SK-N-SH (cell line): Measurements from ENCODE around the gene SHISA2.

ENCODE experiments used
- NFIC ChIP-seq: IDR thresholded peaks from 2 replicates; pipeline ENCODE4 v1.4.0; 2012; ENCODE audit warnings: borderline replicate concordance
- TF ChIP-seq, protein P1 (sequence below): fragments of 200-600 bp; sonication (generic); IDR thresholded peaks from 2 replicates; pipeline ENCODE4 v1.6.1; 2017; ENCODE audit warnings: antibody characterized with exemption, mild to moderate bottlenecking, moderate library complexity
- TF ChIP-seq, protein P2 (sequence below): IDR thresholded peaks from 2 replicates; pipeline ENCODE4 v1.6.1; 2012; ENCODE audit warnings: mild to moderate bottlenecking, low read depth, low read length, moderate library complexity
- TF ChIP-seq, protein P3 (sequence below): fragments of 150-350 bp; IDR thresholded peaks from 2 replicates; pipeline ENCODE4 v1.6.1; 2016; ENCODE audit warnings: mild to moderate bottlenecking, low read depth, low read length

DNA sequence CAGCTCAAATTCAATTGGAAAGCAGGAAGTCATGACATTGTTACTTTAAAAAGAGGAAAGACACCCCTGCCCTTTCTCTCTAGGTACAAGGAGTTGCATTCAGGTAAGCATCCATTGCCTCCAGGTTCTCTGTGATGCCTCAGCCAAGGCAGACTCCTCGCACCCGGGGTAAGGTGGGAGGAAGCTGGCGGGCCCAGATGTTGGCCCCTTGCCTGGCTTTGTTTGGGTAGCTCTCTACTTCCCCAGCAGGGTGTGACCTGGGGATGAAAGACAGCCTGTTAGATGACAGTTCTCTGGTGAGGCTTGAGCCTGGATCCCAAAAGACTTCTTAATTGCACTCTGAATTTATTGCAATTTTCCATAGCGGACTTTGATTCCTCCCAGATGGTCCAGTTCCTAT, 25.6 kb downstream of the SHISA2 start:
- TF ChIP-seq, protein P1, sequence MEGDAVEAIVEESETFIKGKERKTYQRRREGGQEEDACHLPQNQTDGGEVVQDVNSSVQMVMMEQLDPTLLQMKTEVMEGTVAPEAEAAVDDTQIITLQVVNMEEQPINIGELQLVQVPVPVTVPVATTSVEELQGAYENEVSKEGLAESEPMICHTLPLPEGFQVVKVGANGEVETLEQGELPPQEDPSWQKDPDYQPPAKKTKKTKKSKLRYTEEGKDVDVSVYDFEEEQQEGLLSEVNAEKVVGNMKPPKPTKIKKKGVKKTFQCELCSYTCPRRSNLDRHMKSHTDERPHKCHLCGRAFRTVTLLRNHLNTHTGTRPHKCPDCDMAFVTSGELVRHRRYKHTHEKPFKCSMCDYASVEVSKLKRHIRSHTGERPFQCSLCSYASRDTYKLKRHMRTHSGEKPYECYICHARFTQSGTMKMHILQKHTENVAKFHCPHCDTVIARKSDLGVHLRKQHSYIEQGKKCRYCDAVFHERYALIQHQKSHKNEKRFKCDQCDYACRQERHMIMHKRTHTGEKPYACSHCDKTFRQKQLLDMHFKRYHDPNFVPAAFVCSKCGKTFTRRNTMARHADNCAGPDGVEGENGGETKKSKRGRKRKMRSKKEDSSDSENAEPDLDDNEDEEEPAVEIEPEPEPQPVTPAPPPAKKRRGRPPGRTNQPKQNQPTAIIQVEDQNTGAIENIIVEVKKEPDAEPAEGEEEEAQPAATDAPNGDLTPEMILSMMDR: no peak
- no peak for TF ChIP-seq NFIC
- TF ChIP-seq, protein P2, sequence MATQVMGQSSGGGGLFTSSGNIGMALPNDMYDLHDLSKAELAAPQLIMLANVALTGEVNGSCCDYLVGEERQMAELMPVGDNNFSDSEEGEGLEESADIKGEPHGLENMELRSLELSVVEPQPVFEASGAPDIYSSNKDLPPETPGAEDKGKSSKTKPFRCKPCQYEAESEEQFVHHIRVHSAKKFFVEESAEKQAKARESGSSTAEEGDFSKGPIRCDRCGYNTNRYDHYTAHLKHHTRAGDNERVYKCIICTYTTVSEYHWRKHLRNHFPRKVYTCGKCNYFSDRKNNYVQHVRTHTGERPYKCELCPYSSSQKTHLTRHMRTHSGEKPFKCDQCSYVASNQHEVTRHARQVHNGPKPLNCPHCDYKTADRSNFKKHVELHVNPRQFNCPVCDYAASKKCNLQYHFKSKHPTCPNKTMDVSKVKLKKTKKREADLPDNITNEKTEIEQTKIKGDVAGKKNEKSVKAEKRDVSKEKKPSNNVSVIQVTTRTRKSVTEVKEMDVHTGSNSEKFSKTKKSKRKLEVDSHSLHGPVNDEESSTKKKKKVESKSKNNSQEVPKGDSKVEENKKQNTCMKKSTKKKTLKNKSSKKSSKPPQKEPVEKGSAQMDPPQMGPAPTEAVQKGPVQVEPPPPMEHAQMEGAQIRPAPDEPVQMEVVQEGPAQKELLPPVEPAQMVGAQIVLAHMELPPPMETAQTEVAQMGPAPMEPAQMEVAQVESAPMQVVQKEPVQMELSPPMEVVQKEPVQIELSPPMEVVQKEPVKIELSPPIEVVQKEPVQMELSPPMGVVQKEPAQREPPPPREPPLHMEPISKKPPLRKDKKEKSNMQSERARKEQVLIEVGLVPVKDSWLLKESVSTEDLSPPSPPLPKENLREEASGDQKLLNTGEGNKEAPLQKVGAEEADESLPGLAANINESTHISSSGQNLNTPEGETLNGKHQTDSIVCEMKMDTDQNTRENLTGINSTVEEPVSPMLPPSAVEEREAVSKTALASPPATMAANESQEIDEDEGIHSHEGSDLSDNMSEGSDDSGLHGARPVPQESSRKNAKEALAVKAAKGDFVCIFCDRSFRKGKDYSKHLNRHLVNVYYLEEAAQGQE: no peak
- TF ChIP-seq, protein P3, sequence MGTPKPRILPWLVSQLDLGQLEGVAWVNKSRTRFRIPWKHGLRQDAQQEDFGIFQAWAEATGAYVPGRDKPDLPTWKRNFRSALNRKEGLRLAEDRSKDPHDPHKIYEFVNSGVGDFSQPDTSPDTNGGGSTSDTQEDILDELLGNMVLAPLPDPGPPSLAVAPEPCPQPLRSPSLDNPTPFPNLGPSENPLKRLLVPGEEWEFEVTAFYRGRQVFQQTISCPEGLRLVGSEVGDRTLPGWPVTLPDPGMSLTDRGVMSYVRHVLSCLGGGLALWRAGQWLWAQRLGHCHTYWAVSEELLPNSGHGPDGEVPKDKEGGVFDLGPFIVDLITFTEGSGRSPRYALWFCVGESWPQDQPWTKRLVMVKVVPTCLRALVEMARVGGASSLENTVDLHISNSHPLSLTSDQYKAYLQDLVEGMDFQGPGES: no peak
